ENCODE results near the gene DPY19L2. TPM values are rescaled to one million over a fixed set of nuclear protein-coding genes. Genes with fewer than 3 reads are reported as not detected.
"Not testable (repeated sequence)": the region's sequence is repeated elsewhere in the genome, so short reads cannot be mapped to it uniquely, and the experiment has no call there.

DPY19L2 gene
- total RNA-seq, result 10 to 100 TPM in 1 of 4 donors, 1 to 10 TPM in 3; 5.0 to 12.2 (median 8.3) TPM

DNA sequence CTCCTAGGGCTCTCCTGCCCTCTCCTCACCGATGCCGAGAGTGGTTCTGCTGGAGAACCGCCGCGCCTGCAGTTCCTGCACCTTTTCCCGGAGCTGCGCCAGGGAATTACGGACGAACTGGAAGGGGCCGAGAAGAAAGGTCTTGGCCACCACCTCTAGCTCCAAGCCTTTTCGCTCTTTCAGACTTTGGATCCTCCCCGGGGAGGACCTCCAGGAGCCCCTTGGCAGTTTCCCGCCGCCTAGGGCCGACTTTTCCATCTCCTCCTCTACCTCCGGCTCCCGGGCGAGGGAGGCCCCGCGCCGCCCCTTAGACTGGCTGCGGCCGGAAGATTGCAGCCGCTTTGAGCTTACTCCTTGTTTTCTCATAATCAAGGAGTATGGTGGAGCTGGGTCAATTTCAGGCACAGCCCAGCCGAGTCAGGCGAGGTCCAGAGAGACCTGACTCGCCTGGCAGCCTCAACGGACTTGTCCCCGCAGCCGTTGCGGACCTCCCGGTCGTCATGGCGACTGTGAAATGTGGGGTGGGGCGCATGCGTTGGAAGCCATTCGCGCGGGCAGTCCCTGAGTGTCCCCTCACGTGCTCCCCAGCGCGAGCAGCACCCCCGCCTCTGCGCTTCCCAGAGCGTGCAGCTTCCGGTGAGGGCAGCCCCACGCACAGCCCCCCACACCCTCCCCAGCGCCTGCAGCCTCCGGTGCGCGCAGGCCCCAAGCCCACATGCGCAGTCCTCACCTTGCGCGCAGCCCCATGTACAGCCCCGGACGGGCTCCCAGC is at the start of gene DPY19L2:
DPY19L2 (minus strand) TSS at position 466 of the 772 bp plus-strand sequence; CDS start at position 366, 100 bp downstream.
- Histone ChIP-seq H3K4me3 (peak within 1 kb of the TSS; percentile 70 to 75 (median 74)), H3K4me1 (peaks cover 0 to 16% (median 2%) of the 10 kb centered on the region in 4 donors), H3K36me3 (no peaks in the 10 kb centered on the region), H3K27me3 (no peaks in the 10 kb centered on the region), H3K9me3 (no peaks in the 10 kb centered on the region), H3K27ac (replicated peaks in 1 of 4) (peak within 1 kb of the TSS; percentile 69 to 88 (median 84))
- peak; percentile 92 for DNase-seq (ENCODE audit: extremely low spot score)
- TF ChIP-seq POLR2A (IDR thresholded peaks at IDR 0.05; ENCODE audit: low read depth), result no peak
- TF ChIP-seq EP300 (IDR thresholded peaks at IDR 0.05), result no peak
- TF ChIP-seq POLR2AphosphoS5 (IDR thresholded peaks at IDR 0.05), result peak in 1 of 2 donors; percentile 32
- TF ChIP-seq, protein P1, sequence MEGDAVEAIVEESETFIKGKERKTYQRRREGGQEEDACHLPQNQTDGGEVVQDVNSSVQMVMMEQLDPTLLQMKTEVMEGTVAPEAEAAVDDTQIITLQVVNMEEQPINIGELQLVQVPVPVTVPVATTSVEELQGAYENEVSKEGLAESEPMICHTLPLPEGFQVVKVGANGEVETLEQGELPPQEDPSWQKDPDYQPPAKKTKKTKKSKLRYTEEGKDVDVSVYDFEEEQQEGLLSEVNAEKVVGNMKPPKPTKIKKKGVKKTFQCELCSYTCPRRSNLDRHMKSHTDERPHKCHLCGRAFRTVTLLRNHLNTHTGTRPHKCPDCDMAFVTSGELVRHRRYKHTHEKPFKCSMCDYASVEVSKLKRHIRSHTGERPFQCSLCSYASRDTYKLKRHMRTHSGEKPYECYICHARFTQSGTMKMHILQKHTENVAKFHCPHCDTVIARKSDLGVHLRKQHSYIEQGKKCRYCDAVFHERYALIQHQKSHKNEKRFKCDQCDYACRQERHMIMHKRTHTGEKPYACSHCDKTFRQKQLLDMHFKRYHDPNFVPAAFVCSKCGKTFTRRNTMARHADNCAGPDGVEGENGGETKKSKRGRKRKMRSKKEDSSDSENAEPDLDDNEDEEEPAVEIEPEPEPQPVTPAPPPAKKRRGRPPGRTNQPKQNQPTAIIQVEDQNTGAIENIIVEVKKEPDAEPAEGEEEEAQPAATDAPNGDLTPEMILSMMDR (IDR thresholded peaks at IDR 0.05), result no peak
- under 1% methylated on average over 24 of the region's 56 CpGs for WGBS
- intact Hi-C loops (cut with DNase I), result loop anchor here (10.0 kb wide), 1 partner anchor 137 kb away; no protein-coding TSS in a partner anchor

DNA sequence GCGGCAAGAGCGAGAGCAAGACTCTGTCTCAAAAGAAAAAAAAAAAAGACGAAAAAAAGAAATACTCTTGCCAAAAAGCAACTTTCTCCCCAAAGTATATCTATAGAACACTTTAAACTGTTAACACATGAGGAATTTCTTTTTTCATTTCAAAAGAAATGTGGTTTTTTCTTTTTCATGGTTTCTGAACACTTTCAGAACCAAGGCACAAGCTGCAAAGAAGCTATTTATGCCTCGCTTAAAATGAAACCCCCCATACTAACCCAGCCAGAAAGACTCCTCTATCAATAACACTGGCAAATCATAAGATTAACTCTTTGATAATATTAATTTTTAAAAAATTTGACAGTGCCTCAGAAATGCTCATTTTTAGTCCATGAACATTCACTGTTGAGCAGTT is 48.6 kb upstream of the DPY19L2 start:
- H3K36me3 ChIP-seq; H3K27ac ChIP-seq (replicated peaks in 1 of 4); H3K27me3 ChIP-seq; H3K4me3 ChIP-seq; H3K9me3 ChIP-seq; DNase-seq (ENCODE audit: extremely low spot score); H3K4me1 ChIP-seq; intact Hi-C loops (cut with DNase I): not testable (repeated sequence)
- 83% methylated on average over 4 of the region's 4 CpGs for WGBS

DNA sequence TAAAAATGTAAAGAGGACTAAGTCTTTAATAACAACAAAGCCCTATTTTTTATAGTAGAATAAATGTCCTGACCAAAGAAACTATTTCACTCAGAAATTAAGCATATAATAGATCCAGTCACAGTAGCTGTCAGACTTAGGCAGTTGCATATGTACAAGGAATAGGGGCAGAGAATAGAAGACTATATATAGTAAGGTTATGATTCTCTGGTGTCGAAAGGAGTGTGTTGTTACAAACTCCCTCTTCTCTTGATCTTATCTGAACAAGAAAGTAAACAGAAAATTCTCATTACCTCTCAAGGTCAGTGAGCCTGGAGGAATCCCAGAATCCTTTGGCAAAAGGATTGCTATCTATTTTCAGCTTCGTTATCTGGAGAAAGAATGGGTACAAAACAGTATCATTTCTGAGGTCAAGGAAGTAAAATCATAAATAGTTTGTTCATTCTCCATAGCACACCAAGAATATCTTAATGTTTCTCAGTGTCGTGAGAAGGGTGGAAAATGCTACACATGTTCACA is 46.9 kb upstream of the DPY19L2 start:
- H3K4me3 ChIP-seq; H3K27ac ChIP-seq (replicated peaks in 1 of 4); DNase-seq (ENCODE audit: extremely low spot score); intact Hi-C loops (cut with DNase I); H3K27me3 ChIP-seq; H3K36me3 ChIP-seq; H3K9me3 ChIP-seq; H3K4me1 ChIP-seq: not testable (repeated sequence)
- 53% methylated on average over 3 of the region's 3 CpGs for WGBS

DNA sequence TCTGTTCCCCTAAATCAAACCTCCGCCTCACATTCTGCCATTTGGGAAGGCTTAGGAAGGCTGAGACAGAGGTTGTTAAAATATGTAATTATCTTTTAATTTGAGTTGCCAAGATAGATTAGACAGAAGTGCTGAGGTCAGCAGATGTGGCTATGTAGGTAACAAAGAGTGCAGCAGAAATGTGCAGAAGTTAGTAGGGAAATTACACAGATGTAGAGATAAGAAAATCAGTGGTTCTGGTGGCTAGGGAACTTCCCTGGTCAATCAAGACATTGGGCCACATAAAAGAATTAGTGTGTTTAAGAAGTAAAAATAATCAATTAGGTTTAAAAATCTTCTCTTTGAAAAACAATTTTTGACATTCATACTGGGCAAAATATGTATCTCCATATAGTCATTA is 46.1 kb upstream of the DPY19L2 start:
- H3K9me3 ChIP-seq; H3K27me3 ChIP-seq; H3K36me3 ChIP-seq; intact Hi-C loops (cut with DNase I); H3K27ac ChIP-seq (replicated peaks in 1 of 4); H3K4me1 ChIP-seq; DNase-seq (ENCODE audit: extremely low spot score); H3K4me3 ChIP-seq: not testable (repeated sequence)
- WGBS, result 82% methylated on average over 1 of the region's 1 CpG

DNA sequence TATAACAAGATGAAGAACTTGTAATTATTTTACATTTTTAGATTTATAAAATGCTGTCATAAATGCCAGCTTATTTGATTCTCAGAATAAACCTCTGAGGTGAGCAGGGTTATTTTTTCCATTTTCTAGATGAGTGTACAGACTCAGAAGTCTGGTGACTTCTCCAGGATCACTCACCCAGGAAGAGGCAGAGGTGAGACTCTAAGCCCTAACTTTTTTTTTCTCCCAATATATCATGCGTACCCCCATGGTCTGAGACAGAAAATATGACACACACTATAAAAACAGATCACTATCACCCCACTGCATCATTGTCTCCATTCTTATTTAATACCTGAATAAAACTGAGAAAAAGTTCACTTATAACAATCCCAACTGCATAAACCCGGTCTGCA is 45.4 kb upstream of the DPY19L2 start:
- intact Hi-C loops (cut with DNase I), result not testable (repeated sequence)
- 69% methylated on average over 2 of the region's 2 CpGs for WGBS

DNA sequence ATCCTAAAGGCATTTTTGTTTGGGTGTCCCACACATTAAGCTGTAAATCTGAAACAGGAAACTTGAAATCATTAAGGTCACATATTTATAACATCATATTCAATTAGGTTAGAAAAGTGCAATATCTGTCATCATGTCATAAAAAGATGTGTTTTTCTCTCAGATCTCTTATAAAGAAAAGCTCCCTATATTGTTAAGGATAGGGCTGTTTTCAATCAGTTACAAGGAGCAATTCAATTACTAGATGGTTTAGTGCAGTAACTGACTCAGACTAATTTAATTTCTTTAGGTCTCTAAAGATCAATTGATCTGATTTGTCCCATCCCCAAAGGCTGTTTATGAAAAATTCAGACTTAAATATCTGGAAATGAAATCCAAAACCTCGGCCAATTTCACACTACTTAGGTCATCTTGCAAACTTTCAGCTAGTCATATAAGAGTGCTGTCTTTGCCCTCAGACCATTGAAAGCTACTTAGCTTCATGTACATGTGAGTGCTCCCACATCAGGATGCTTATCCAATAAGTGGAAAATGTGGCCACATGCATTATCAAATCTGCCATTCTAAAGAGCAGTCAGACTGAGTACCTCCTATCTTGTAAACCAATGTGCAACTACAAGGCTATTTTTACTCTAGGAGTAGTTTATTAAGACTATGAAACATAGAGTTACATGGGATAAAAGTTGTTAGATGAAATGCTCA is 44.8 kb upstream of the DPY19L2 start:
- intact Hi-C loops (cut with DNase I); DNase-seq (ENCODE audit: extremely low spot score); H3K36me3 ChIP-seq; H3K27ac ChIP-seq (replicated peaks in 1 of 4); H3K4me3 ChIP-seq; H3K4me1 ChIP-seq; H3K27me3 ChIP-seq; H3K9me3 ChIP-seq: not testable (repeated sequence)
- WGBS, result 60% methylated on average over 1 of the region's 1 CpG

More for the DNA sequence above, 45.4 kb upstream of the DPY19L2 start:
- H3K36me3 ChIP-seq; H3K9me3 ChIP-seq; H3K27me3 ChIP-seq; H3K4me3 ChIP-seq; DNase-seq (ENCODE audit: extremely low spot score); H3K27ac ChIP-seq (replicated peaks in 1 of 4); H3K4me1 ChIP-seq: not testable (repeated sequence)

DNA sequence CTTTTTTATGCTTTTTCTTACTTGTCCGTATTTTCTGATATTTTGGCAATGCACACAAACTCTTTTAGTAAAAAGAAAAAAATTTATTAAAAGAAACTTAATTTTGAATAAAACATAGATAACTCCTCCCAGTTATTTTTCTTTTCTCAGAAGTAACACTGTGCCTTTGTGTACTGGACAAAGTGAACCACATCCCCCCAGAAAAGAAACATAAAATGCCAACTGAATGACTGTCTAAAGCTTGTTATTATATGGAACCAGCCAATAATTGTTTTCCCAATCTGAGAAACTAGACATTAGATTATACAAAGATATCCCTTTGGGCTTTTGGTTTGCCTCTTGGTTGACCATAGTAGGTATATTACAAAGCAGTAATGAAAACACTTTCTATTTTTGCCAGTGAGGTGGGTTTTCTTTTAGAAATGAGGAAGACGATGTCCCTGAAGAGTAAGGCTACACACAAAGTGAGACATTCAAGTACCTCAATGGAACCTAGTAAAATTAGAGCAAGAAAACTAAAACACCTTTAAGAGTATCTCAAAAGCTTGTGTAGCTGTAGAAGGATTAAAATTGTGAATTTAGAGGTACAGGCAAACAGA is 44.2 kb upstream of the DPY19L2 start:
- H3K4me1 ChIP-seq; DNase-seq (ENCODE audit: extremely low spot score); H3K36me3 ChIP-seq; H3K4me3 ChIP-seq; H3K27me3 ChIP-seq; H3K9me3 ChIP-seq; H3K27ac ChIP-seq (replicated peaks in 1 of 4); intact Hi-C loops (cut with DNase I): not testable (repeated sequence)
- 89% methylated on average over 2 of the region's 2 CpGs for WGBS

DNA sequence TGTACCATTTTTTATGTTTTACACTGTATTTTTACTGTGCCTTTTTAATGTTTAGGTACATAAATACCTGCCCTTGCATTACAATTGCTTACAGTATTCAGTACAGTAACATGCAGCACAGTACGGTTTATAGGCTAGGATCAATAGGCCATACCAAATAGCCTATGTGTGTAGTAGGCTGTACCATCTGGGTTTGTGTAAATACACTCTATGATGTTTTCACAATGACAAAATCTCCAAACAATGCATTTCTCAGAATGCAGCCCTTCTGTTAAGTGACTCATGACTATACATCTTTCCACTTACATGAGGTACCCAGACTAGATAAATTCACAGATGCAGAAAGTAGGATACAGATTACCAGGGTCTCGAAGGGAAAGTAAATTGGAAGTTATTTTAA is 43.0 kb upstream of the DPY19L2 start:
- H3K27ac ChIP-seq (replicated peaks in 1 of 4); H3K9me3 ChIP-seq; H3K36me3 ChIP-seq; H3K4me3 ChIP-seq; DNase-seq (ENCODE audit: extremely low spot score); H3K27me3 ChIP-seq; H3K4me1 ChIP-seq; intact Hi-C loops (cut with DNase I): not testable (repeated sequence)
- WGBS, result 93% methylated on average over 2 of the region's 2 CpGs

Measured in esophagus muscularis mucosa (tissue), 4 donors.